ENCODE results near the gene TRIM74.
"Not testable (repeated sequence)": the region's sequence is repeated elsewhere in the genome, so short reads cannot be mapped to it uniquely, and the experiment has no call there.

Gene TRIM74

DNA sequence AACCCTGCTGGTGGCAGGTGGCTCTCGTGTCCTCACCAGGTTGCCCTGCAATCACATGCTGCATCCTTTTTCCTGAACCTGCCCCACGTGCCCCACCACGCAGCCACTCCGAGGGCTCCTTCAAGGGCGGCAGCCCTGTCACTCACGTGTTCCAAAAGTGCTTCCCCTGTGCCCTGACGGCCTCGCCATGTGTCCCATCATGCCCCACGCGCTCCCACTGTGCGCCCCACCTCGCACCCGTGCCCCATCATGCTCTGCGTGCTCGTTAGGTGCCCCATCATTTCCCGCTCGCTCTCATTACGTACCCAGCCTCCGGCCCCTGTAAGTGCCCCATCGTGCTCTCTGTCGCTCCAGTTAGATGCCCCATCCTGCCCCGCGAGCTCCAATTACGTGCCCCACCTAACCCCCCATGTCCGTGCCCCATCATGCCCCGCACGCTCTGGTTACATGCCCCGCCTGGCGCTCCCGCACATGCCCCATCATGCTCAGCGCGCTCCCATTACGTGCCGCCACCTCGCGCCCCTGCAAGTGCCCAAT, at the start of gene TRIM74:
Gene TRIM74, minus strand, starts transcription at position 487 of the 537 bp plus-strand sequence. CDS start 3,309 bp downstream, outside the sequence.
- not testable (repeated sequence) for DNase-seq (ENCODE audit: extremely low read depth in 1 of 2, low read depth in 1 of 2)

DNA sequence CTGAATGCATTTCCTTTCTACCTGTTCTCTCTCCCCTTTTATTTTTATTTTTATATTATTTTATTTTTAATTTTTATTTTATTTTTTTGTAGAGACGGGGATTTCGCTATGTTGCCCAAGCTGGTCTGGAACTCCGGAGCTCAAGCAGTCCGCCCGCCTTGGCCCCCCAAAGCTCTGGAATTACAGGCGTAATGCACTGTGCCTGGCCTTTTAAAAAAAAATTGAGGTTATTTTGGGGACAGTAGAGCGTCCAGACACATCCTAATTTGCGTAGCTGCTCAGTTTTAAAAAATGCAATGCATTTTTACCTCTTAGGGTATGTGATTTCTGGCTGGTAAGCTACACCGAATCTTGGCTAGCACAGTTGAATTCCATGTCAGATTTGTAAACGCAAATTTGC, 37.2 kb upstream of the TRIM74 start:
- not testable (repeated sequence) for DNase-seq (ENCODE audit: extremely low read depth in 1 of 2, low read depth in 1 of 2)

DNA sequence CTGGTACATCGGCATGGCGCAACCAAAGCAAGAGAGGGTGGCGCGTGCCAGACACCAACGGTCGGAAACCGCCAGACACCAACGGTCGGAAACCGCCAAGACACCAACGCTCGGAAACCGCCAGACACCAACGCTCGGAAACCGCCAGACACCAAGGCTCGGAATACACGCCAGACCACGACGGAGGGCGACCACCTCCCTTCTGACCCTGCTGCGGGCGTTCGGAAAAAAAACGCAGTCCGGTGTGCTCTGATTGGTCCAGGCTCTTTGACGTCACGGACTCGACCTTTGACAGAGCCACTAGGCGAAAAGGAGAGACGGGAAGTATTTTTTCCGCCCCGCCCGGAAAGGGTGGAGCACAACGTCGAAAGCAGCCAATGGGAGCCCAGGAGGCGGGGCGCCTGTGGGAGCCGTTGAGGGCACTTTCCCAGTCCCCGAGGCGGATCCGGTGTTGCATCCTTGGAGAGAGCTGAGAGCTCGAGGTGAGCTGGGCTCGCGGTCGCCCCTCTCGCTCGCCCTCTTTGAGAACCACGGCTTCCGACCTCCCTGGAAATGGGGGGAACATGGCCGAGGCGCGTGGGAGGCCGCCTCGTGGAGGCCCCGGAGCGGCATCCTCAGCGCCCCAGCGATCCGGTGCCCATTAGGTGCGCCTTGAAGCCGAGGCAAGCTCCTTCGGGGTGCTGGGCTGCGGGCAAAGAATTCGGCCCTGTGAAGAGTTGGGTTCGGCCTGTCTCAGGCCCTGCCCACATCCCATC, 36.6 kb upstream of the TRIM74 start:
- DNase-seq (ENCODE audit: extremely low read depth in 1 of 2, low read depth in 1 of 2) = peak; percentile 69 to 71

DNA sequence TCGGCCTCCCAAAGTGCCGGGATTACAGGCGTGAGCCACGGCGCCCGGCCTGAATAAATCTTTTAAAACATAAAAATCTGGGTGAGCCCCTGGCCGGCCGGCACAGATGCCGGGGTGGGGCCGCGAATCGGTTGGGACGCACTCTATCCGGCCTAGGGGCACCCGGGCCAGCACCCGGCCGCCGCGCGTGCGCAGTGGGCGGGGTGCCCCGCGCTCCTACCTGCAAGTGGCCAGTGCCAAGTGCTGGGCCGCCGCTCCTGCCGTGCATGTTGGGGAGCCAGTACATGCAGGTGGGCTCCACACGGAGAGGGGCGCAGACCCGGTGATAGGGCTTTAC, 36.1 kb upstream of the TRIM74 start:
- peak in 1 of 2 donors; percentile 61 for DNase-seq (ENCODE audit: extremely low read depth in 1 of 2, low read depth in 1 of 2)

DNA sequence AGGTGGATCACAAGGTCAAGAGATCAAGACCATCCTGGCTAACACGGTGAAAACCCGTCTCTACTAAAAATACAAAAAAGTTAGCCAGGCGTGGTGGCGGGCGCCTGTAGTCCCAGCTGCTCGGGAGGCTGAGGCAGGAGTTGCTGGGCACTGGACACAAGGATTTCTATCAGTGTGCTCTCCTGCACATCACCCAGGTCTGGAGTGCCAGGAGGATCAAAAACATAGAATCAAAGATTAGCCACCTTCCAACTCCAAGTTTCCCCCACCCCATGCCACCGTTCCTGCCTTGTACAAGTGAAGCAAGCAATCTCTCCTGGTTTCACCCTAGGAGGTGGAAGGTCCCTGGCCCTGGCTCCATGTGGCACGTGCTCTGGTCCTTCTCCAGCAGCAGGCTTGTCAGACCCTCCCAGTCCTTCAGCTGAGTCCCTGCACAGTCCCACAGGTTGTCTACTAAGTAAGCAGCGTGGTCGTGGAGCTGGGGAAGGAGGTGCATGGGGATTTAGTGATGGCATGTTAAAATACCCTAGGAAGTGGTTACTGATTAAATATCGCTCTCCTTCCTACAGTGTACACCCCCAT, 28.7 kb upstream of the TRIM74 start:
- not testable (repeated sequence) for DNase-seq (ENCODE audit: extremely low read depth in 1 of 2, low read depth in 1 of 2)

GRCh38 chr7:72997447-72997846, 28.2 kb upstream of the TRIM74 start:
- not testable (repeated sequence) for DNase-seq (ENCODE audit: extremely low read depth in 1 of 2, low read depth in 1 of 2)

- not testable (repeated sequence) for DNase-seq (ENCODE audit: extremely low read depth in 1 of 2, low read depth in 1 of 2)
Measured at GRCh38 chr7:72995484-72995883, 26.2 kb upstream of the TRIM74 start.

GRCh38 chr7:72990146-72990913, 21.1 kb upstream of the TRIM74 start:
- DNase-seq (ENCODE audit: extremely low read depth in 1 of 2, low read depth in 1 of 2) = not testable (repeated sequence)

- not testable (repeated sequence) for DNase-seq (ENCODE audit: extremely low read depth in 1 of 2, low read depth in 1 of 2)
Measured at GRCh38 chr7:72982084-72982483, 12.8 kb upstream of the TRIM74 start.

DNA sequence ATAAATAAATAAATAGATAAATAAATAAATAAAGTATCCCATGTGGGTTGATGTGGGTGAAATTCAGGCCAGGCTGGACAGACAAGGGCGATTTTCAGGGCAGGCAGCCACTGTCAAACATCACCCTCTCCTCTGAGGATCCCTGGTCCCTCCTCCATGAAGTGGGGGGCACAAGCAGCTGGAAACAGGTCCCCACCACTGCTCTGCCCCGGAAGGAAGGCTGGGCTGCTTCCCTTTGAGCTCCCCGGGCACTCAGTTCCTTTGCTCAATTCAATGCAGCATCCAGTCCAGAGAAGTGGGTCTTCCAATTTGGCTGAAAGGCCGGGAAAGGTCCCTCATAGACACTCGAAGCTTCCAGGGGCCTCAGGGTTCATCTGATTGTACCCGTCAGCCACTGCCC, 11.1 kb upstream of the TRIM74 start:
- DNase-seq (ENCODE audit: extremely low read depth in 1 of 2, low read depth in 1 of 2) = not testable (repeated sequence)

DNA sequence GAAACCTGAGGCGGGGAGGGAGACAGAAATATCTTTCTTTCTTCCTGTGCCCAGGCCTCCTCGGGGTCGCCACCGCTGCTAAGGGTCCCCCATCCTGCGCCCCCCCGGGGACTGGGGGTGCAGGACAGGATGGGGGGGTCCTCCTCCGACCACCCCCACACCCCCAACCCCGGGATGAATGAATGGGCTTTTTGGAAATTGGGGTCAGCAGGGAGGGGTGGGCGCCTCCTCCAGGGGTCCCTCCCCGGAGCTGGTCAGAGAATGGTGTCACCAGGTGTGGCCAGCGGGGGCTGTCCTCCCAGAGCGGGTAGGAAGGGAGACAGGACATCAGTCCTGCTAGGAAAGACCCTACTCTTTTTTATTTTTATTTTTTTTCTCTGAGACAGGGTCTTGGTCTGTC, 7.2 kb upstream of the TRIM74 start:
- DNase-seq (ENCODE audit: extremely low read depth in 1 of 2, low read depth in 1 of 2) = not testable (repeated sequence)

DNA sequence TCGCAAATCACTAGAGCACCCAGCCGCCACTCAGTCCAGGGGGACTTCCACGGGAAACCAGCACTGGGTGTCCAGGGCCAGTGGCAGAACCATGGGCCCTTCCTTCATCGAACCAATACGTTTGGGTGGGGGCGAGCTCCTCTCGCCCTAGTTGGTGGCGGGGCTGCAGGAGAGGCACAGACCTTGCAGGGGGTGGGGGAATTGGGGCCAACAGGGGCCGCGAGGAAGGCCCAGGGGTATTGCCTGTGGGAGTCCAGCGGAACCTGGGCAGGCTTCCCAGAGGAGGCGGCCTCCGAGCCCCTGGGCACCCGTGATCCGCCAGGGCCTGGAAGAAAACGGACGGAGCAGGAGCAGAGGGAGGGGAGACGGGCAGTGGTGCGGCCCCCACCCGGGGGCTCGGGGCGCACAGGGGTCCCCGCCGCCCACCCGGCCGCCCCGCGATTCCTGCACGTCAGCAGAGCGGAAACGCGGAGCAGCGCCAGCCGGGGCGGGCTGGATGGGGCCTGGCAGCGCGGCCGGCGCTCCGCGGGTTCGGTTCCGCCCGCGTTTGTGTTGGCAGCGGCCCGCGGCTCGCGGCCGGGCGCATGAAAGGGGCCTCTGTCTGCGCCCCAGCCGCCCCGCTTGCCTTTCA, 6.5 kb upstream of the TRIM74 start:
- DNase-seq (ENCODE audit: extremely low read depth in 1 of 2, low read depth in 1 of 2) = not testable (repeated sequence)

GRCh38 chr7:72974781-72975180, 5.5 kb upstream of the TRIM74 start:
- not testable (repeated sequence) for DNase-seq (ENCODE audit: extremely low read depth in 1 of 2, low read depth in 1 of 2)

- DNase-seq (ENCODE audit: extremely low read depth in 1 of 2, low read depth in 1 of 2) = not testable (repeated sequence)
Measured at GRCh38 chr7:72971505-72971904, 2.2 kb upstream of the TRIM74 start.

GRCh38 chr7:72969688-72970087, 422 bp upstream of the TRIM74 start:
- DNase-seq (ENCODE audit: extremely low read depth in 1 of 2, low read depth in 1 of 2) = not testable (repeated sequence)

DNA sequence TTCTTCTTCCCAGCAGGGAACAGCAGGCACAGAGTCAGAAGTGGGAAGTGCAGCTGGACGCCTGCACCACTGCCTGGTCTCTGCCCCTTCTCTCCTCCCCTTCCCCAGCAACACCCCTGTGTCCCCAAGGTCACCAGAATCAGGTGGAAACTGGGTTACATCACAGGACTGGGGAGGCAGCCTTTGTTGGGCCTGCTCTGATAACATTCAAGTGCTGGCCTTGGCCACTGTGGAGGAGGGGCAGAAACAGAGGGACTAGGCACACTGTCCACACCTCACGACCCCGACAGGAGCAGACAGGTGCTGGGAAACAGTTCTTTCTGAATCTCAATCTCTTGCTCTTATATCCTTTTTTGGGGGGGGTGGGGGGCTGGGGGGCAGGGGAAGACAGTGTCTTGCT, 2.4 kb downstream of the TRIM74 start:
- DNase-seq (ENCODE audit: extremely low read depth in 1 of 2, low read depth in 1 of 2) = not testable (repeated sequence)

- DNase-seq (ENCODE audit: extremely low read depth in 1 of 2, low read depth in 1 of 2) = not testable (repeated sequence)
Measured at GRCh38 chr7:72965186-72965975, 3.9 kb downstream of the TRIM74 start.

DNA sequence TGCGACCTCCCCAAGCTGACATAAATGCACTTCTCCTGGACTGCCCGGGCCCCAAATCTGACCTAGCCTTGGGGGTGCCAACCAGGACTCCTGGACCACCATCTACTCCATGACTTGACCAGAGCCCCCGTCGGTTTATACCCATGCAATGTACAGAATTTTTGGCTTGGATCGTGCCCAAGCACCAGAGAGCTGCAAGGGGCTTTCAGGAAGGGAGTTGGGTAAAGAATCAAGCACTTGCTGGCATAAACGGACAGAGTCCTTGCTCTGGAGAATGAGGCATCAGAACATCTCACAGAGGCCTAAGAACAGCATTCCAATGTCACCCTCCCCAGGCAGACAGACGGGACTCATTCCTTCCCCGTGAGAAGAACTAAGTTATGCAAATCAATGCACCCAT, 6.2 kb downstream of the TRIM74 start:
- DNase-seq (ENCODE audit: extremely low read depth in 1 of 2, low read depth in 1 of 2) = not testable (repeated sequence)

DNA sequence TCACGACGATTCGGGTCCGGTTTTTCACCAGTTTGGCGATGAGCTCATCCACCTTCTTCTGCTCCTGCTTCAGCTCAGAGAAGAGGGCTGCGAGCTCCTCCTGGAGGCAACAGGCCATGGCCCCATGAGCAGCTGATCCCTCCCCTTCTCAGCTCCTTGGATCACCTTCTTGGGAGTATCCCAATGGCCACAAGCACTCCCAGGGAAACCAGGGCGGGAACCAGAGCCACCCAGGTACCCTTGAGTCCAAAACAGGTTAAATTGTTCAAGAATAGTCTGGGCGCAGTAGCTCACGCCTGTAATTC, 8.0 kb downstream of the TRIM74 start:
- not testable (repeated sequence) for DNase-seq (ENCODE audit: extremely low read depth in 1 of 2, low read depth in 1 of 2)

DNA sequence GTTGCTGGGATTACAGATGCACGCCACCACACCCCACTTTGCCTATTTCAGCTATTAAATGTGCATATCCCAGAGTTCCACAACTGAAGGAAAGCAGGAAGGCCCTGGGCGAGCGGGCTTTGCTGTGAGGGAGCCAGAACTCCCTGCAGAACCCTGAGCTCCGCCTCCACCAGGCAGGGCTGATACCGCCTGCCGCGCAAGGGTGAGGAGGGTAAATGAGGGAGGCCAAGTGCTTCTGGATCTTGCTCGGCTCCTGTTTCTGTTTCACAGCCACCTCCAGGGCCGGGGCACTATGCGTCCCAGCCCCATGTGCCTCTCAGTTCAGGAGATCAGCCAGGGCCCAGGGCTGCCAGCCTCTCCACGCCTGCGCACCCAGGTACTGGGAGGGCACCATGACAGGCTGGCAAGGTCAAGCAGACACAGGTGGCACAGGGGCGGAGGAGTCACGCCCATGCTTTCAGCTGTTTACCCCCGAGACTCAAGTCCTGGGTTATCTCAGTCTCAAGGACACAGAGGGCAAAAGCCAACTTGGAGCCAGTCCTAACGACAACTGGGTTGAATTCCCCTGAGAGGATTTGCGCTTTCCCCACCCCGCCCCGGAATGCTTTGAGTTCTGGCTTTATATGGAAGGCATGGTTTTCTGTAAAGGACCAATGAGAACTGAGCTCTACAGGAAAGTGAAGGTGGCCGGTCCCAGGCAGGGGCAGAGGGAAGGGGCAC, 8.5 kb downstream of the TRIM74 start:
- not testable (repeated sequence) for DNase-seq (ENCODE audit: extremely low read depth in 1 of 2, low read depth in 1 of 2)

Data from activated CD8-positive, alpha-beta memory T cell treated with anti-CD3 and anti-CD28 coated beads for 1 hour (primary cell).